Sciatic nerve (tissue), 2 donors: ENCODE results near the gene KIAA0408. TPM values are rescaled to one million over a fixed set of nuclear protein-coding genes. Genes with fewer than 3 reads are reported as not detected.
A peak's percentile ranks its signal among the peaks of the same experiment; 100 is the strongest.

ENCODE experiments used
- ATAC-seq: fragments of 200-7000 bp; cut with Tn5 transposase; one replicate; pipeline ENCODE4 v1.9.1; 2020; ENCODE audit warnings: mild to moderate bottlenecking, moderate library complexity
- DNase-seq: peaks from one replicate; pipeline ENCODE4 v3.0.0-alpha.2; 2020; ENCODE audit warnings: low spot score
- intact Hi-C: fragments of 100-400 bp; cut with DNase I; formaldehyde crosslinking; loops from one replicate; pipeline ENCODE4 v1.14.2; 2022
- total RNA-seq: library from RNA; stranded (reverse); fragmentation: NEBNext Ultra II Directional; extraction: Animal tissue kit (Norgen Biotek cat#: 25700); gene quantifications from one replicate; pipeline ENCODE4 v1.2.1, GENCODE V29; 2021
- donor health status: DM: no; HTN: no; CAD: no.
- donor health status: DM: no; HTN: no; CAD: no.

KIAA0408 gene
- total RNA-seq, 1 donor from 2014 or later: 45.3 TPM

DNA sequence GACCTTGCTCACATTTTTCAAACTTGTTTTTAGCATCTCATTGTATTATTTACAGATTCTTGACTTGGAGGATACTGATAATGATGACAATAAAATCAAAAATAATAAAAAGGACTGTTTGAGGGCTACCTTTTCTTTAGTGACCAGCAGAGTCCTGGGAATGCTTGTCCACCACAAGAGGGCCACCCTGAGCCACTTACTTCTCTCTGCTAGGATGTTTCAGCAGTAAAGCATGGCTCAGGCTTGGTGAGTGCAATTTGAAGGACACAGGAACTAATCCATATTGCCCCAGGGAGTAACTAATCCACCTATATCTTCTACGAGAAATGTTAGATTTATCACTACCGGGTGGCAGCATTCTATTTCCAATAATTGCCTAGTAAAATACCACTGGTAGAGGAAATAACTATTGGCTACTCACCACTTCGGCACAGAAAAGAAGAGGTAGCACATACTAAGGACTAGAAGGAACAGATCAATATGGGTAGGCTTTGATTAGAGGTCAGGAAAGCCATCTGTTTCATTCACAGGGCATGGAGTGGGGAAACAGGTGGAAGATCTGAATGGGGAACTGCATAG is 5.8 kb upstream of the KIAA0408 start:
- DNase-seq (peak; percentile 86), ATAC-seq (peak; percentile 87)
- intact Hi-C loops: no loop called here

DNA sequence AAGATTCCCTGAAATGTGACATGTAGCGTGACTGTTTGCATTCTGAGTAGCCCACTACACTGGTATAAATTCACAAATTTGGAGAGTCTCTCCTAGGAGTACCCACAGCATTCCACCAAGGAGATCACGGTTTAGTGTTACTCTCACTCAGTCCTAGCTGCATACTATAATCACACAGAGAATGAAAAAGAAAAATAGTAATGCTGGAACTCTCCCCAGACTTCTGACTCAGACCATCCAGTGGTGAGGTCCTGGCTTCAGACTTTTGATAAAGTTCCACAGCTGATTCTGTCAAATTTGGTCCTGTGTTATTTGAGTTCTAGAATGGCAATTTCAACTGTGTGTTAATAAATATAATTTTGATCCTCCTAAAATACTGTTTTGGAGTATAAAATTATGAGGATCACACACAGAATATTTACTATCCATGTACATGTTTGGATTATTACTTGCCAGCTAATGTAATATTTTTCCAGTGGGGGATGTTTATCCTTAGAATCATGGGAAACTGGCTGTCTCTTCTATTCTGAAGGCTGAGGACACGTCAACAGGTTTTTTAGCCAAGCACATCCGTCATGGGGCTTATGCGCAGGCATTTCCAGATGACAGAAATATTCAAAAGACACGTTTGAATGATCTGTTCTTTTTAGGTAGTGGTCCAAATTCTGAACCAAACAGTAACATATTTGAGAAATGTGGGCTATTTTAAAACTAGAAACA is 5.1 kb upstream of the KIAA0408 start:
- ATAC-seq (peak; percentile 84), DNase-seq (no peak)
- intact Hi-C loops: no loop called here

GRCh38 chr6:127463056-127463455 is 3.9 kb upstream of the KIAA0408 start:
- intact Hi-C loops: no loop called here

DNA sequence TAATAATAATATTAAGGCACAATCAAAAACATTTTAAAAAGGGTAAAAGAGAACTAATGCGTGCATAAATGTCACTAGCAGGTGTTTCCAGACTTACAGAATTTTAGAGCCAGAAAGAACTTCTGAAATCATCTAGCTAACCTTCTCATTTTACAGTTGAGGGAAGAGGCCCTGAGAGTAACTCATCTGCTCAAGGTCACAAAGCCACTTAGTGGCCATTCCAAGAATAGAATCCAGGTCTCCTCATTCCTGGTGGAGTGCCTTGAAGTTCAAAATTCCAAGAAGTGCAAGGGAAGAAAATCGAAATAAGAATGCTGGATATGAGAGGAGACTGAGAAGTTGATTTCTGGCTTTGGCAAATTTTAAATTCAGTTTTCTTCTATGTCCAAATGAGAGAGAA is 3.2 kb upstream of the KIAA0408 start:
- no peak for ATAC-seq
- DNase-seq: no peak
- intact Hi-C loops: no loop called here

More at GRCh38 chr6:127463056-127463455, 3.9 kb upstream of the KIAA0408 start:
- ATAC-seq: no peak
- no peak for DNase-seq

- DNase-seq (no peak), ATAC-seq (no peak)
- intact Hi-C loops: no loop called here
Measured at GRCh38 chr6:127460465-127460864, 1.3 kb upstream of the KIAA0408 start.

DNA sequence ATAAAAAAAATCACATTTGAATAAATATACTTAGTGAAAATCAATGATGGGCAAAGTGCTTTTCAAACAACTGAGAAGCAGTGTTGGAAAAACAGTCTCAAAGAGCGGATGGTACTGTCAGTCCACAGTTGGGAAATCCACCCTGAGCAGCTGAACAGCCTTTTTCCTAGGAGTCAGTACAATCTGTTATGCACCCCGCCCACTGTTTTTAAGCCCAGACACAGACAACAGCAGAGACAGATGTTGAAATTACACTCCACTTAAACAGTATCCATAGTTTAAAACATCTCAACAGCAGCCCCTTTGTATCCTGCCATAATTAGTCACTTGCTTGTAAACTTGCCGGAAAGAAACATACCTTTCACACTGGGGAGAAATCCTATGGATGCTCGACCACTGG is 372 bp downstream of the KIAA0408 start:
- intact Hi-C loops: no loop called here

GRCh38 chr6:127458222-127458621 is 967 bp downstream of the KIAA0408 start:
- no peak for ATAC-seq
- no peak for DNase-seq
- intact Hi-C loops: no loop called here

More for the DNA sequence above, 372 bp downstream of the KIAA0408 start:
- DNase-seq (no peak), ATAC-seq (peak; percentile 91)

DNA sequence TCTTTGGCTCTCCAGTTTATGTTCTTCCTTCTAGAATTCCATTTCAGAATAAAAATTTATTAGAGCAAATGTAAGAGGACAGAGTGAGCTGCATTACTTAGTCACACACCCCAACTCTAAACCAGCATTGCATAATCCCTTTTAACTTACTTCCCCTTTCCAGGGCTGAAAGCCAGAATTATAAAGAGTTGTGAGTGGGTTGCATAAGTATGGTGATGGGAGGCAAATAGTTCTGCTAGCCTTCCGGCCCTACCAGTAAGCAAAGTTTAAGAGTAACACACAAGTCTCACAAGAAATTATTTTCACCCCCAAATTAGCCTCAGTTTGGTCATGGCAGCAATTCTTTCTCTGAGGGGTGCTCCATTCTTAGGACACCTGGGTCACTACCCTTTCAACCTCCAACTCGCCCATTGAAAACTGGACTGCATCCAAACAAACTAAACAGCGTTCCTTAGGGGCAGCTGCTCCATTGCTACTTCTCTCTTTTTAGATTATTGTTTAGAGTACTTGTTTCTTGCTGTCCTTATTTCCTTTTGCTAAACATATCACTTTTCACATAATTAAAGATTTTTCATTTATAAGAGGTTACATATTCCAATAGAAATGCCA is 1.6 kb downstream of the KIAA0408 start:
- ATAC-seq (peak; percentile 76), DNase-seq (no peak)
- intact Hi-C loops: no loop called here

DNA sequence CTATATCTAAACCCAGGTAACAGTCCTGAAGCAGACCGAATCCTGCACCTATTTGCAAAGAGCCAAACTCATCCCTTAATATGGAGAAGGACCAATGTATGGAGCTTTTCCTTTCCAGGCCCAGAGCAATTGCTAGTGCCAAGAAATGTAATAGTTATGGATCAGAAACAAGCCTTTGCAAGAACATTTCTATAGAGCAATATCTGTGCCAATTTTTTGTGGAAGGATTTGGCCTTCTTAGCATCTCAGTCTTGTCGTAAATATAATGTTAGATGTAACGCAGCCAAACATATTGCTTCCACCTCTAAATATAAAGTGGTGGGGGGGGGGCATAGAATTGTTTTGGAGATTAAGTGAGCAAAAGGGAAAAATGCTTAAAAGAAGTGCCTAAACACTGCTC is 2.7 kb downstream of the KIAA0408 start:
- no peak for ATAC-seq
- intact Hi-C loops: no loop called here
- no peak for DNase-seq

DNA sequence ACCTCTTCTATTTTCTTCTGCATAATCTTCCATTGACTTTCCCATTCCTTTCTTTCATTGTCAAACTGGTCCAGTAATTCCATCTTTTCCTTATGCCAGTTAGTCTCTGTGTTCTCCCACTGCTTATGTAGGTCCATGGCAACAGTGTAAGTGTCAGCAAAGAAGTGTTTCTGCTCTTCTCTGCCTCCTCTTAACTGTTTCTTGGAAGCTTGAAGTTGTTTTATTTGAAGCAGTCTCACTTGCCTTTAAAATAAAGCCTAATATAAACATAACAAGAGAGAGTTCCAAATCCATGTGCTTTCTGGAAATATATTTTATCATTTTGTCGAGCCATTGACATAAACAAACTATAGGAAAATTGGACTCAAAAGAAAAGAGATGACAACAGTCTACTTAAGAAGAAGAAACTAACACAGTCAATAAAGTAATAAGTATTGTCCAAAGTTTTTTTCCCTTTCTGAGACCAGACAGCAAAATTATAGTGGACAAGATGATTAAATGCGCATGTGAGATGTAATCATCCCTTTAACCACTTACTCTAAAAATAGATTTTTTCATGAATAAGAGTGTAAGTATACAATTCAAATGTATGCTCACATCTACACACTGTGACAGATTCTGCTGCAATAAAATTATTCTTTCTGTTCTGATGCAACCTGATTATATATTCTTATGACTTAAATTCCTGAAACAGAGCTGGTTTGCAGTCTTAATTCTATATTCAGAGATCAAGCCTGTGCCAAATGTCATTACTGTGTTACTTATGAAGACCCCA is 5.2 kb downstream of the KIAA0408 start:
- intact Hi-C loops: no loop called here
- no peak for ATAC-seq
- no peak for DNase-seq

GRCh38 chr6:127452803-127453202 is 6.4 kb downstream of the KIAA0408 start:
- no peak for ATAC-seq

DNA sequence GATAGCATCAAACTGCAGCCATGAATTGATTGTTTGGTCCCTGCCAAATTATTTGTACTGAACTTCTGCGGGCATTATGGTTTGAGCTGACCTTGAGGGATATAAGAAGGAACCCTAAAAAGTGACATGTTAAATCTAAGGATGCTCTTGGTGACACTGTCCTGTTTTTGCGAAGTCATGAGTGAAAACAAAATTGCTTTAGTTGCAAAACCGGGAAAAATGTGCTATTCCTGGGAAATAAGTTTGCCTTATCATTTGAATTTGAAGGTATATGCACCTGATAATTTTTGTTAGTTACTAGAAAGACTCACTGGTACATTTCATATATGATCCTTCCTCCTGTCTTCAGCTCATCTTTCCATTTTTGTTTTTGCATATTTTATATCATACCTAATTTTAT is 7.8 kb downstream of the KIAA0408 start:
- DNase-seq: no peak
- ATAC-seq: no peak
- intact Hi-C loops: no loop called here

More at GRCh38 chr6:127452803-127453202, 6.4 kb downstream of the KIAA0408 start:
- DNase-seq: no peak
- intact Hi-C loops: no loop called here

DNA sequence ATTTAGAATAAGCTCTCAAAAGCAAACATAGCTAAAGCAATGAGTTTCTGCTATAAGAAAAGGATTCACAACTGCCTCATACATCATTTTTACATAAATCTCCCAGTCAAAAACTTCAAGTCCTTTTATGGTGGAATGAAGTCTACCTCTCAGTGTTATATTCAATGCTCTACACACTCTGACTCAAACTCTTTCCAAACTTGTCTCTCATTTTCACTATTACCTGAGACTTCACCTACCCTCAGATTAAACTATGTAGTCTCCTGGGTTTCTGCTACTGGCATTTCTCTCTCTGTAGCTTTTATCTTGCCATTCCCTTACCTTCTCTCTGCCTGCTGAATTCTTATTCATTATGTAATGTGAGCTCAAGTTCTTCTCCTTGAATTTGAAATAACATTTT is 11.4 kb downstream of the KIAA0408 start:
- intact Hi-C loops: no loop called here
- ATAC-seq: no peak

DNA sequence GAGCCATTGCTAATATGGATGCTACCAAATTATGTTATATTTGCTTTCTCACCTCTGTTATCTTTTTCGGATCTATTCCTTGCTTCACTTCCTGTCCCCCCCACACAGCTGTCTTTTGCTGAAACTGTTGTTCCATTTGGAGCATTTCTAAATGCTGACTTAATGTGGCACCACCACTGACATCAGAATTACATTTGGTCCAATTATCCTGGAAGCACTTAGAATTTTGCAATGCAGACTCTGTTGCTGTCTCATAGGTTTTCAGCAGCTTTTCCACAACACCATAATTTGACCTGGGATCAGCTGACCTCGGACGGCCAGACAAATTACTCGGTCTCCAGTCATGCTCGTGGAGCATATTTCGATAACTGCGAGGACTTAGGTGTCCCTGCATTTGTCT is 12.8 kb downstream of the KIAA0408 start:
- ATAC-seq (no peak), DNase-seq (no peak)
- intact Hi-C loops: no loop called here

More for the DNA sequence above, 11.4 kb downstream of the KIAA0408 start:
- no peak for DNase-seq

- intact Hi-C loops: no loop called here
- ATAC-seq (no peak), DNase-seq (no peak)
Measured at GRCh38 chr6:127441881-127442280, 17.3 kb downstream of the KIAA0408 start.

- intact Hi-C loops: no loop called here
- DNase-seq (no peak), ATAC-seq (no peak)
Measured at GRCh38 chr6:127439718-127440117, 19.5 kb downstream of the KIAA0408 start.

DNA sequence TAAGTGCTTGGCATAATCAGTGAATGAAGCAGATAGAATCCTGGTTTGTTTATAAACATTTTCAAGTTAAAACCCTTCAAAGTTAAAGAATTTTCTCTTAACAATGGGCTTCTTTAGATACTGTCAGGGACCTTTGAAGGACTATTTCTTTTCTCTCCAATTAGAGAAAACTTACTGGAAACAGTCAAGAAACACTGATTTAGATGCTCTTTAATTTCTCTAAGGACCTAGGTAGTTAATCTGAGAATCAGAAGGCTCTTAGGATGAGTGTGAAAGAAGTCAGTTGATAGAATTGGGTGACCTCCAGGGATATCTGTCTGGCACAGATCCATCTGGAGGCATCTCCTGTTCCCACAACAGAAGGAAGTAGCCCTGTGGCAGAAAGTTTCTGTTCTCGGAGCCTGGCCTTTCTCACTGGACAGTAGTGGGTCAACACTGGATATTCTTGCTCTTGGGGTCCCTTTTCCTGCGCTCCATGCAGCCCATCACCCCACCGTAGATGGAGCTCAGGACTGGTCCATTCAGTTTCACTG is 22.5 kb downstream of the KIAA0408 start:
- no peak for DNase-seq
- intact Hi-C loops: no loop called here
- ATAC-seq: no peak

GRCh38 chr6:127435626-127436220 is 23.5 kb downstream of the KIAA0408 start:
- intact Hi-C loops: no loop called here
- no peak for ATAC-seq

DNA sequence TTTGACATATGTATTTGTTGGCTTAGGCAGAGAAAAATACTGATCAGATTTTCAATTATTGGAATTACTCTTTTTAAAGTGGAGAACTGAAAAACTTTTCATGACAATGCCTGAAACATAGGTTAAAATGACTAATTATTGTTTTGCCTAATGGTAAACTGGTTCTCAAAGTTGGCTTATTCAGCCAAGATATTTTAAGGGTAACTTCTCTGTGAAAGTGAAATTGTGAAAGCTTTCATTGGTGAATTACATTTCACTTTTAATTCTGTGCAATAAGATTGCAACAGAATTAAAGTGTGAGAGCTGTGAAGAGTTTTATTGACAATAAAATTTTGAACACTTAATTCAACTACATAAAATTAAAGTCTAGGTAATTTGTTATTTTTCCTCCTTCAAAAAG is 24.5 kb downstream of the KIAA0408 start:
- intact Hi-C loops: no loop called here
- DNase-seq (no peak), ATAC-seq (no peak)

More at GRCh38 chr6:127435626-127436220, 23.5 kb downstream of the KIAA0408 start:
- no peak for DNase-seq
